ENCODE measurements around the gene GLT8D2.

DNA sequence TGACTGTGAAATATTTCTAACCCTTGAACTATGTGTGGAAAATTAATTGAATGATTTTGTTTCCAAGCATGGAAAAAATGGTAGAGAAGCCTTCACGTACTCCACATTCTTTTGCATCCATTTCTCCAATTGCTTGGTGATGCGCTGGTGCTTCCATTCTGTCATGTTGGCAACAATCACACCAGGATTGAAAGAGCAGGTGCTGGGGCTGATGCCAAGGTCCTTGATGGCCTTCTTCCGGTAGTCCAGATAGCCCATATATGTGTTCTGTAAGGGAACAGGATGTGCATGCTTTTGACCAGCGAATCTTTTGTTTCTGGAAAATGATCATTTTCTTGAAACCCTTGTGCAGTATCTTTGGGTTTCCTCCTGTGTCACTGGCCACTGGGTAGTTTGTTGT, 55.8 kb downstream of the GLT8D2 start:
- TF ChIP-seq EZH2 (IDR thresholded peaks at IDR 0.05; ENCODE audit: low read depth, unreplicated experiment) = no peak
- TF ChIP-seq, protein P1, sequence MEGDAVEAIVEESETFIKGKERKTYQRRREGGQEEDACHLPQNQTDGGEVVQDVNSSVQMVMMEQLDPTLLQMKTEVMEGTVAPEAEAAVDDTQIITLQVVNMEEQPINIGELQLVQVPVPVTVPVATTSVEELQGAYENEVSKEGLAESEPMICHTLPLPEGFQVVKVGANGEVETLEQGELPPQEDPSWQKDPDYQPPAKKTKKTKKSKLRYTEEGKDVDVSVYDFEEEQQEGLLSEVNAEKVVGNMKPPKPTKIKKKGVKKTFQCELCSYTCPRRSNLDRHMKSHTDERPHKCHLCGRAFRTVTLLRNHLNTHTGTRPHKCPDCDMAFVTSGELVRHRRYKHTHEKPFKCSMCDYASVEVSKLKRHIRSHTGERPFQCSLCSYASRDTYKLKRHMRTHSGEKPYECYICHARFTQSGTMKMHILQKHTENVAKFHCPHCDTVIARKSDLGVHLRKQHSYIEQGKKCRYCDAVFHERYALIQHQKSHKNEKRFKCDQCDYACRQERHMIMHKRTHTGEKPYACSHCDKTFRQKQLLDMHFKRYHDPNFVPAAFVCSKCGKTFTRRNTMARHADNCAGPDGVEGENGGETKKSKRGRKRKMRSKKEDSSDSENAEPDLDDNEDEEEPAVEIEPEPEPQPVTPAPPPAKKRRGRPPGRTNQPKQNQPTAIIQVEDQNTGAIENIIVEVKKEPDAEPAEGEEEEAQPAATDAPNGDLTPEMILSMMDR (conservative IDR thresholded peaks at IDR 0.05; ENCODE audit: low read depth in 2 of 2) = no peak
- no peak for TF ChIP-seq EZH2phosphoT487 (IDR thresholded peaks at IDR 0.05; ENCODE audit: unreplicated experiment)
- TF ChIP-seq, protein P2, sequence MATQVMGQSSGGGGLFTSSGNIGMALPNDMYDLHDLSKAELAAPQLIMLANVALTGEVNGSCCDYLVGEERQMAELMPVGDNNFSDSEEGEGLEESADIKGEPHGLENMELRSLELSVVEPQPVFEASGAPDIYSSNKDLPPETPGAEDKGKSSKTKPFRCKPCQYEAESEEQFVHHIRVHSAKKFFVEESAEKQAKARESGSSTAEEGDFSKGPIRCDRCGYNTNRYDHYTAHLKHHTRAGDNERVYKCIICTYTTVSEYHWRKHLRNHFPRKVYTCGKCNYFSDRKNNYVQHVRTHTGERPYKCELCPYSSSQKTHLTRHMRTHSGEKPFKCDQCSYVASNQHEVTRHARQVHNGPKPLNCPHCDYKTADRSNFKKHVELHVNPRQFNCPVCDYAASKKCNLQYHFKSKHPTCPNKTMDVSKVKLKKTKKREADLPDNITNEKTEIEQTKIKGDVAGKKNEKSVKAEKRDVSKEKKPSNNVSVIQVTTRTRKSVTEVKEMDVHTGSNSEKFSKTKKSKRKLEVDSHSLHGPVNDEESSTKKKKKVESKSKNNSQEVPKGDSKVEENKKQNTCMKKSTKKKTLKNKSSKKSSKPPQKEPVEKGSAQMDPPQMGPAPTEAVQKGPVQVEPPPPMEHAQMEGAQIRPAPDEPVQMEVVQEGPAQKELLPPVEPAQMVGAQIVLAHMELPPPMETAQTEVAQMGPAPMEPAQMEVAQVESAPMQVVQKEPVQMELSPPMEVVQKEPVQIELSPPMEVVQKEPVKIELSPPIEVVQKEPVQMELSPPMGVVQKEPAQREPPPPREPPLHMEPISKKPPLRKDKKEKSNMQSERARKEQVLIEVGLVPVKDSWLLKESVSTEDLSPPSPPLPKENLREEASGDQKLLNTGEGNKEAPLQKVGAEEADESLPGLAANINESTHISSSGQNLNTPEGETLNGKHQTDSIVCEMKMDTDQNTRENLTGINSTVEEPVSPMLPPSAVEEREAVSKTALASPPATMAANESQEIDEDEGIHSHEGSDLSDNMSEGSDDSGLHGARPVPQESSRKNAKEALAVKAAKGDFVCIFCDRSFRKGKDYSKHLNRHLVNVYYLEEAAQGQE (IDR thresholded peaks at IDR 0.05; ENCODE audit: unreplicated experiment) = no peak
- no peak for TF ChIP-seq CREB1 (CRISPR knock-in tag; IDR thresholded peaks at IDR 0.05; ENCODE audit: low read depth)
- no peak for TF ChIP-seq POLR2AphosphoS5 (IDR thresholded peaks at IDR 0.05; ENCODE audit: low read depth)
- no peak for TF ChIP-seq ZNF331 (CRISPR knock-in tag; IDR thresholded peaks at IDR 0.05; ENCODE audit: low read depth)
- no peak for TF ChIP-seq JUNB (IDR thresholded peaks at IDR 0.05; ENCODE audit: unreplicated experiment)
- TF ChIP-seq, protein P3, sequence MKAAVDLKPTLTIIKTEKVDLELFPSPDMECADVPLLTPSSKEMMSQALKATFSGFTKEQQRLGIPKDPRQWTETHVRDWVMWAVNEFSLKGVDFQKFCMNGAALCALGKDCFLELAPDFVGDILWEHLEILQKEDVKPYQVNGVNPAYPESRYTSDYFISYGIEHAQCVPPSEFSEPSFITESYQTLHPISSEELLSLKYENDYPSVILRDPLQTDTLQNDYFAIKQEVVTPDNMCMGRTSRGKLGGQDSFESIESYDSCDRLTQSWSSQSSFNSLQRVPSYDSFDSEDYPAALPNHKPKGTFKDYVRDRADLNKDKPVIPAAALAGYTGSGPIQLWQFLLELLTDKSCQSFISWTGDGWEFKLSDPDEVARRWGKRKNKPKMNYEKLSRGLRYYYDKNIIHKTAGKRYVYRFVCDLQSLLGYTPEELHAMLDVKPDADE (IDR thresholded peaks at IDR 0.05) = no peak
- no peak for TF ChIP-seq NANOG (IDR thresholded peaks at IDR 0.05; ENCODE audit: borderline replicate concordance)
- TF ChIP-seq STAT1 (IDR thresholded peaks at IDR 0.05; ENCODE audit: unreplicated experiment) = no peak
- TF ChIP-seq, protein P4, sequence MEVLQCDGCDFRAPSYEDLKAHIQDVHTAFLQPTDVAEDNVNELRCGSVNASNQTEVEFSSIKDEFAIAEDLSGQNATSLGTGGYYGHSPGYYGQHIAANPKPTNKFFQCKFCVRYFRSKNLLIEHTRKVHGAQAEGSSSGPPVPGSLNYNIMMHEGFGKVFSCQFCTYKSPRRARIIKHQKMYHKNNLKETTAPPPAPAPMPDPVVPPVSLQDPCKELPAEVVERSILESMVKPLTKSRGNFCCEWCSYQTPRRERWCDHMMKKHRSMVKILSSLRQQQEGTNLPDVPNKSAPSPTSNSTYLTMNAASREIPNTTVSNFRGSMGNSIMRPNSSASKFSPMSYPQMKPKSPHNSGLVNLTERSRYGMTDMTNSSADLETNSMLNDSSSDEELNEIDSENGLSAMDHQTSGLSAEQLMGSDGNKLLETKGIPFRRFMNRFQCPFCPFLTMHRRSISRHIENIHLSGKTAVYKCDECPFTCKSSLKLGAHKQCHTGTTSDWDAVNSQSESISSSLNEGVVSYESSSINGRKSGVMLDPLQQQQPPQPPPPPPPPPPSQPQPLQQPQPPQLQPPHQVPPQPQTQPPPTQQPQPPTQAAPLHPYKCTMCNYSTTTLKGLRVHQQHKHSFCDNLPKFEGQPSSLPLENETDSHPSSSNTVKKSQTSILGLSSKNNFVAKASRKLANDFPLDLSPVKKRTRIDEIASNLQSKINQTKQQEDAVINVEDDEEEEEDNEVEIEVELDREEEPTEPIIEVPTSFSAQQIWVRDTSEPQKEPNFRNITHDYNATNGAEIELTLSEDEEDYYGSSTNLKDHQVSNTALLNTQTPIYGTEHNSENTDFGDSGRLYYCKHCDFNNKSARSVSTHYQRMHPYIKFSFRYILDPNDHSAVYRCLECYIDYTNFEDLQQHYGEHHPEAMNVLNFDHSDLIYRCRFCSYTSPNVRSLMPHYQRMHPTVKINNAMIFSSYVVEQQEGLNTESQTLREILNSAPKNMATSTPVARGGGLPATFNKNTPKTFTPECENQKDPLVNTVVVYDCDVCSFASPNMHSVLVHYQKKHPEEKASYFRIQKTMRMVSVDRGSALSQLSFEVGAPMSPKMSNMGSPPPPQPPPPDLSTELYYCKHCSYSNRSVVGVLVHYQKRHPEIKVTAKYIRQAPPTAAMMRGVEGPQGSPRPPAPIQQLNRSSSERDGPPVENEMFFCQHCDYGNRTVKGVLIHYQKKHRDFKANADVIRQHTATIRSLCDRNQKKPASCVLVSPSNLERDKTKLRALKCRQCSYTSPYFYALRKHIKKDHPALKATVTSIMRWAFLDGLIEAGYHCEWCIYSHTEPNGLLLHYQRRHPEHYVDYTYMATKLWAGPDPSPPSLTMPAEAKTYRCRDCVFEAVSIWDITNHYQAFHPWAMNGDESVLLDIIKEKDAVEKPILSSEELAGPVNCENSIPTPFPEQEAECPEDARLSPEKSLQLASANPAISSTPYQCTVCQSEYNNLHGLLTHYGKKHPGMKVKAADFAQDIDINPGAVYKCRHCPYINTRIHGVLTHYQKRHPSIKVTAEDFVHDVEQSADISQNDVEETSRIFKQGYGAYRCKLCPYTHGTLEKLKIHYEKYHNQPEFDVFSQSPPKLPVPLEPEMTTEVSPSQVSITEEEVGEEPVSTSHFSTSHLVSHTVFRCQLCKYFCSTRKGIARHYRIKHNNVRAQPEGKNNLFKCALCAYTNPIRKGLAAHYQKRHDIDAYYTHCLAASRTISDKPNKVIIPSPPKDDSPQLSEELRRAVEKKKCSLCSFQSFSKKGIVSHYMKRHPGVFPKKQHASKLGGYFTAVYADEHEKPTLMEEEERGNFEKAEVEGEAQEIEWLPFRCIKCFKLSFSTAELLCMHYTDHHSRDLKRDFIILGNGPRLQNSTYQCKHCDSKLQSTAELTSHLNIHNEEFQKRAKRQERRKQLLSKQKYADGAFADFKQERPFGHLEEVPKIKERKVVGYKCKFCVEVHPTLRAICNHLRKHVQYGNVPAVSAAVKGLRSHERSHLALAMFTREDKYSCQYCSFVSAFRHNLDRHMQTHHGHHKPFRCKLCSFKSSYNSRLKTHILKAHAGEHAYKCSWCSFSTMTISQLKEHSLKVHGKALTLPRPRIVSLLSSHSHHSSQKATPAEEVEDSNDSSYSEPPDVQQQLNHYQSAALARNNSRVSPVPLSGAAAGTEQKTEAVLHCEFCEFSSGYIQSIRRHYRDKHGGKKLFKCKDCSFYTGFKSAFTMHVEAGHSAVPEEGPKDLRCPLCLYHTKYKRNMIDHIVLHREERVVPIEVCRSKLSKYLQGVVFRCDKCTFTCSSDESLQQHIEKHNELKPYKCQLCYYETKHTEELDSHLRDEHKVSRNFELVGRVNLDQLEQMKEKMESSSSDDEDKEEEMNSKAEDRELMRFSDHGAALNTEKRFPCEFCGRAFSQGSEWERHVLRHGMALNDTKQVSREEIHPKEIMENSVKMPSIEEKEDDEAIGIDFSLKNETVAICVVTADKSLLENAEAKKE (CRISPR knock-in tag; IDR thresholded peaks at IDR 0.05) = no peak
